ENCODE results near the gene STK4.

Gene STK4

GRCh38 chr20:44918342-44918741 lies 48.0 kb upstream of the STK4 start:
- H3K27me3 ChIP-seq (ENCODE audit: insufficient read depth, poor library complexity, severe bottlenecking), result no peaks in the 10 kb centered on the region
- no peak for DNase-seq (ENCODE audit: low read depth in 1 of 2, low spot score in 1 of 2)
- TF ChIP-seq SPI1 (IDR thresholded peaks at IDR 0.05; ENCODE audit: borderline replicate concordance, low read depth) (no peak), POLR2AphosphoS5 (IDR thresholded peaks at IDR 0.05; ENCODE audit: low read depth) (no peak), GABPA (IDR thresholded peaks at IDR 0.05; ENCODE audit: low read depth) (no peak)
- TF ChIP-seq, protein P1, sequence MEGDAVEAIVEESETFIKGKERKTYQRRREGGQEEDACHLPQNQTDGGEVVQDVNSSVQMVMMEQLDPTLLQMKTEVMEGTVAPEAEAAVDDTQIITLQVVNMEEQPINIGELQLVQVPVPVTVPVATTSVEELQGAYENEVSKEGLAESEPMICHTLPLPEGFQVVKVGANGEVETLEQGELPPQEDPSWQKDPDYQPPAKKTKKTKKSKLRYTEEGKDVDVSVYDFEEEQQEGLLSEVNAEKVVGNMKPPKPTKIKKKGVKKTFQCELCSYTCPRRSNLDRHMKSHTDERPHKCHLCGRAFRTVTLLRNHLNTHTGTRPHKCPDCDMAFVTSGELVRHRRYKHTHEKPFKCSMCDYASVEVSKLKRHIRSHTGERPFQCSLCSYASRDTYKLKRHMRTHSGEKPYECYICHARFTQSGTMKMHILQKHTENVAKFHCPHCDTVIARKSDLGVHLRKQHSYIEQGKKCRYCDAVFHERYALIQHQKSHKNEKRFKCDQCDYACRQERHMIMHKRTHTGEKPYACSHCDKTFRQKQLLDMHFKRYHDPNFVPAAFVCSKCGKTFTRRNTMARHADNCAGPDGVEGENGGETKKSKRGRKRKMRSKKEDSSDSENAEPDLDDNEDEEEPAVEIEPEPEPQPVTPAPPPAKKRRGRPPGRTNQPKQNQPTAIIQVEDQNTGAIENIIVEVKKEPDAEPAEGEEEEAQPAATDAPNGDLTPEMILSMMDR (IDR thresholded peaks at IDR 0.05; ENCODE audit: insufficient read depth, low read length), result no peak
- TF ChIP-seq, protein P2, sequence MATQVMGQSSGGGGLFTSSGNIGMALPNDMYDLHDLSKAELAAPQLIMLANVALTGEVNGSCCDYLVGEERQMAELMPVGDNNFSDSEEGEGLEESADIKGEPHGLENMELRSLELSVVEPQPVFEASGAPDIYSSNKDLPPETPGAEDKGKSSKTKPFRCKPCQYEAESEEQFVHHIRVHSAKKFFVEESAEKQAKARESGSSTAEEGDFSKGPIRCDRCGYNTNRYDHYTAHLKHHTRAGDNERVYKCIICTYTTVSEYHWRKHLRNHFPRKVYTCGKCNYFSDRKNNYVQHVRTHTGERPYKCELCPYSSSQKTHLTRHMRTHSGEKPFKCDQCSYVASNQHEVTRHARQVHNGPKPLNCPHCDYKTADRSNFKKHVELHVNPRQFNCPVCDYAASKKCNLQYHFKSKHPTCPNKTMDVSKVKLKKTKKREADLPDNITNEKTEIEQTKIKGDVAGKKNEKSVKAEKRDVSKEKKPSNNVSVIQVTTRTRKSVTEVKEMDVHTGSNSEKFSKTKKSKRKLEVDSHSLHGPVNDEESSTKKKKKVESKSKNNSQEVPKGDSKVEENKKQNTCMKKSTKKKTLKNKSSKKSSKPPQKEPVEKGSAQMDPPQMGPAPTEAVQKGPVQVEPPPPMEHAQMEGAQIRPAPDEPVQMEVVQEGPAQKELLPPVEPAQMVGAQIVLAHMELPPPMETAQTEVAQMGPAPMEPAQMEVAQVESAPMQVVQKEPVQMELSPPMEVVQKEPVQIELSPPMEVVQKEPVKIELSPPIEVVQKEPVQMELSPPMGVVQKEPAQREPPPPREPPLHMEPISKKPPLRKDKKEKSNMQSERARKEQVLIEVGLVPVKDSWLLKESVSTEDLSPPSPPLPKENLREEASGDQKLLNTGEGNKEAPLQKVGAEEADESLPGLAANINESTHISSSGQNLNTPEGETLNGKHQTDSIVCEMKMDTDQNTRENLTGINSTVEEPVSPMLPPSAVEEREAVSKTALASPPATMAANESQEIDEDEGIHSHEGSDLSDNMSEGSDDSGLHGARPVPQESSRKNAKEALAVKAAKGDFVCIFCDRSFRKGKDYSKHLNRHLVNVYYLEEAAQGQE (IDR thresholded peaks at IDR 0.05; ENCODE audit: insufficient replicate concordance, low read depth), result no peak
- H3K4me3 ChIP-seq (replicated peaks; ENCODE audit: insufficient read depth, low read length), result no peak overlapping the region
- H3K27ac ChIP-seq (replicated peaks), result no peak overlapping the region

- Histone ChIP-seq H3K4me3 (replicated peaks; ENCODE audit: insufficient read depth, low read length) (no peak overlapping the region), H3K27me3 (ENCODE audit: insufficient read depth, poor library complexity, severe bottlenecking) (no peaks in the 10 kb centered on the region), H3K27ac (replicated peaks) (no peak overlapping the region)
- TF ChIP-seq, protein P2 (IDR thresholded peaks at IDR 0.05; ENCODE audit: insufficient replicate concordance, low read depth), result no peak
- TF ChIP-seq SPI1 (IDR thresholded peaks at IDR 0.05; ENCODE audit: borderline replicate concordance, low read depth), result no peak
- TF ChIP-seq POLR2AphosphoS5 (IDR thresholded peaks at IDR 0.05; ENCODE audit: low read depth), result no peak
- TF ChIP-seq, protein P1 (IDR thresholded peaks at IDR 0.05; ENCODE audit: insufficient read depth, low read length), result no peak
- no peak for TF ChIP-seq GABPA (IDR thresholded peaks at IDR 0.05; ENCODE audit: low read depth)
- DNase-seq (ENCODE audit: low read depth in 1 of 2, low spot score in 1 of 2), result no peak
Observed at GRCh38 chr20:44918761-44919160, 47.6 kb upstream of the STK4 start.

GRCh38 chr20:44921447-44921846 lies 44.9 kb upstream of the STK4 start:
- TF ChIP-seq SPI1 (IDR thresholded peaks at IDR 0.05; ENCODE audit: borderline replicate concordance, low read depth), result no peak
- TF ChIP-seq, protein P2 (IDR thresholded peaks at IDR 0.05; ENCODE audit: insufficient replicate concordance, low read depth), result no peak
- TF ChIP-seq, protein P1 (IDR thresholded peaks at IDR 0.05; ENCODE audit: insufficient read depth, low read length), result no peak
- TF ChIP-seq GABPA (IDR thresholded peaks at IDR 0.05; ENCODE audit: low read depth), result no peak
- TF ChIP-seq POLR2AphosphoS5 (IDR thresholded peaks at IDR 0.05; ENCODE audit: low read depth), result no peak
- Histone ChIP-seq H3K4me3 (replicated peaks; ENCODE audit: insufficient read depth, low read length) (no peak overlapping the region), H3K27me3 (ENCODE audit: insufficient read depth, poor library complexity, severe bottlenecking) (no peaks in the 10 kb centered on the region), H3K27ac (replicated peaks) (no peak overlapping the region)
- no peak for DNase-seq (ENCODE audit: low read depth in 1 of 2, low spot score in 1 of 2)

All from HL-60 (cell line).